ENCODE measurements around the gene MAN2A1. TPM values are rescaled to one million over a fixed set of nuclear protein-coding genes. Genes with fewer than 3 reads are reported as not detected.

Gene MAN2A1
- total RNA-seq, 4 donors from 2014 or later, result 37.0 to 45.9 (median 39.8) TPM

DNA sequence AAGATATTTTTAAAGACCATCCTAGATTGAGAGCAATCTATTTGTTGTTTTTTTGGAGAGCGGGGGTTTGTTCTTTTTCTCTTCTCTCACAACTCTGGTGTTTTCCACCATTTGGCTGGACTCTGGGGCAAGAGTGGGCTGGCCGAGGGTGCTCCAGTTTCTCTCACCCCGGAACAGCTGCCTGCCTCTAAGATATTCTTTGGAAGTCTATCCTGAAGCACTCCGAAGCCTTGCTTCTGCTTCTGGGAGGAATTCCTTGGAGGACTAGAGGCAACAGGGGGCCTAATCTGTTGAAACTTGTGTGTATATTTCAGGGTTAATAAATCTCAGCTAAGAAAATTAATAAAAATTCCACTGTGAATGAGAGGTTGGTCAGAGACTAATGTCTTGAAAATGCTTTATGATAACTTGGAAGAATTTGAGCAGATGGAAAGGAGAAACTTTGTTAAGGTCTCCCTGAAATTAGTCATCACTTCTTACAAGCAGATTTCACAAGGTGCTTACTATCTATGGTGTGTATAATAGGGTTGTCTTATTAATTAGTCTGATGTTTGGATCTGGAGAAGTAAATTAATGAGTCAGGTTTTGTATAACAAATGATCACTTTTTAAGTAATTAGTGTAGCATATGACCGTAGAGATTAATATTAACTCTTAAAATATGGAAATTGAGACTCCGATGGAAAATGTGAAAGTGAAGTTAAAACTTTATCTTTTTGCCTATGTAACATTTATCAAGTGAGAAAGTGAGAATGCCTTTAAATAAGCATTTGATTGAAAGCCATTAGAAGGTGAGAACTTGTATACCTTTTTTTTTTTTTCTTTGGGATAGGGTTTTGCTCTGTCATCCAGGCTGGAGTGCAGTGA is 4.0 kb downstream of the MAN2A1 start:
- H3K36me3 ChIP-seq, result no peaks in the 10 kb centered on the region
- H3K4me3 ChIP-seq, result no peak overlapping the region
- TF ChIP-seq POLR2AphosphoS5 (IDR thresholded peaks at IDR 0.05) (no peak), EP300 (IDR thresholded peaks at IDR 0.05) (no peak), POLR2A (IDR thresholded peaks at IDR 0.05) (no peak)
- TF ChIP-seq, protein P1, sequence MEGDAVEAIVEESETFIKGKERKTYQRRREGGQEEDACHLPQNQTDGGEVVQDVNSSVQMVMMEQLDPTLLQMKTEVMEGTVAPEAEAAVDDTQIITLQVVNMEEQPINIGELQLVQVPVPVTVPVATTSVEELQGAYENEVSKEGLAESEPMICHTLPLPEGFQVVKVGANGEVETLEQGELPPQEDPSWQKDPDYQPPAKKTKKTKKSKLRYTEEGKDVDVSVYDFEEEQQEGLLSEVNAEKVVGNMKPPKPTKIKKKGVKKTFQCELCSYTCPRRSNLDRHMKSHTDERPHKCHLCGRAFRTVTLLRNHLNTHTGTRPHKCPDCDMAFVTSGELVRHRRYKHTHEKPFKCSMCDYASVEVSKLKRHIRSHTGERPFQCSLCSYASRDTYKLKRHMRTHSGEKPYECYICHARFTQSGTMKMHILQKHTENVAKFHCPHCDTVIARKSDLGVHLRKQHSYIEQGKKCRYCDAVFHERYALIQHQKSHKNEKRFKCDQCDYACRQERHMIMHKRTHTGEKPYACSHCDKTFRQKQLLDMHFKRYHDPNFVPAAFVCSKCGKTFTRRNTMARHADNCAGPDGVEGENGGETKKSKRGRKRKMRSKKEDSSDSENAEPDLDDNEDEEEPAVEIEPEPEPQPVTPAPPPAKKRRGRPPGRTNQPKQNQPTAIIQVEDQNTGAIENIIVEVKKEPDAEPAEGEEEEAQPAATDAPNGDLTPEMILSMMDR (IDR thresholded peaks at IDR 0.05), result no peak
- DNase-seq (ENCODE audit: low spot score in 2 of 2), result no peak
- no peak overlapping the region for H3K27ac ChIP-seq
- no peaks in the 10 kb centered on the region for H3K9me3 ChIP-seq
- peaks cover 43% of the 10 kb centered on the region for H3K4me1 ChIP-seq
- no peaks in the 10 kb centered on the region for H3K27me3 ChIP-seq
- WGBS, result 88% methylated on average over 6 of the region's 6 CpGs

DNA sequence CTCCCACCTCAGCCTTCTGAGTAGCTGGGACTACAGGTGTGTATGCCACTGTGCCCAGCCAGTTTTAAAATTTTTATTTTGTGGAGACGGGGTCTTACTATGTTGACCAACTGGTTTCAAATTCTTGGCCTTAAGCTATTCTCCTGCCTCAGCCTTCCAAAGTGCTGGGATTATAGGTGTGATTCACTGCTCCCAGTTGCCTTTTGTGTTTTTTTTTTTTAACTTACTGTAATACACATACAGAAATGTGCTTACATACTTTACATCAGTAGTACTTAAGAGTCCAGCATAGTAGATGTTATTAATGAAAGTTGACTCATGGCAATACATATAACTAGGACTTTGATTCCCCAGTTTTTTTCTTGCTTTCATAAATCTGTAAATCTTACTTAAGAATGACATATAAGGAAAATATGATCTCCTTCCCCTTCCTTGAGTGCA is 4.7 kb downstream of the MAN2A1 start:
- Histone ChIP-seq H3K27ac (no peak overlapping the region), H3K9me3 (no peaks in the 10 kb centered on the region), H3K36me3 (no peaks in the 10 kb centered on the region), H3K27me3 (no peaks in the 10 kb centered on the region), H3K4me3 (no peak overlapping the region), H3K4me1 (peaks cover 43% of the 10 kb centered on the region)
- 62% methylated on average over 1 of the region's 1 CpG for WGBS
- no peak for DNase-seq (ENCODE audit: low spot score in 2 of 2)
- TF ChIP-seq POLR2AphosphoS5 (IDR thresholded peaks at IDR 0.05) (no peak), EP300 (IDR thresholded peaks at IDR 0.05) (no peak), POLR2A (IDR thresholded peaks at IDR 0.05) (no peak)
- TF ChIP-seq, protein P1 (IDR thresholded peaks at IDR 0.05), result no peak

DNA sequence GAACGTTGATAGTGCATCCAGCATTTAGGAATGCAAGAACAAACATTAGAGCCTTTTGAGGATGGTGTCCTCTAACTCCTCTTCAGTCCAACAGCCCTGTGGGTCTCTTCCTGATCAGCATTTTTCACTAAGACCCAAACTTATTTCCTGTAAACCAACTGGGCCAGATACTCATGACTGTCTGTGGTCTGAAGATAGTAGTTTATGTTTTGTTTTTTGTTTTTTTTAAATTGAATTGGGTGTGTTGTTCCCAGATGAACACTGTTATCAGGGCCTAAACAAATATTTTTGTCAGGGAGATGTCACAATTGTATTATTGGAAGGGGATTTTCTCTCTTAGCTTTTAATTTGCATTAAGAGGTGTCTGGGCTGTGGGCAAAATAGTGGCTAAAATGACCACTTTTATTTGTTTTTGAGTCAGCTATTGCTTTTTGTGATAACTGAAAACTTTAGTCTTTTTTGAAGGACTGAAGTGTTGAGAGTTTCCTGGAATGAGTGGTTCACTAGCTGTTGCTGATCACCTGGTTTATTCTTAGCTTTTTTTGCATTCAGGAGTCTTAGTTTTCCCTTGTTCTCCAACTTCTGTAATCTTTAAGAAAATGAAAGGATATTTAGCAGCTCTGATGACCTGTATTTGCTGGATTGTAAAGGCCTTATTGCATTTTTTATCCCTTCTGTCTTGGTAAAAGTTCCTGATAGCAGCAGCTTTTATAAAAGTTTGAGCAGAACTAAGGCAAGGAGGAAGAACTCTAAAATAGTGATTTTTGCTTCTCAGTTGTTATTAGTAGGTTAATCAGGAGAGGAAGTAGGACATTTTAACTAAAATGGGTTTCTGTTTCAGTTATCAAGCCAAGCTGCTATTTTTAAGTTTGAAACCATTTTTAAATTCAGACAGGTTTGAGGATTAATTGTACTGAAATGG is 5.5 kb downstream of the MAN2A1 start:
- H3K36me3 ChIP-seq, result no peaks in the 10 kb centered on the region
- H3K4me3 ChIP-seq, result no peak overlapping the region
- peaks cover 43% of the 10 kb centered on the region for H3K4me1 ChIP-seq
- H3K27me3 ChIP-seq, result no peaks in the 10 kb centered on the region
- no peak for DNase-seq (ENCODE audit: low spot score in 2 of 2)
- no peak for TF ChIP-seq POLR2A (IDR thresholded peaks at IDR 0.05)
- TF ChIP-seq, protein P1 (IDR thresholded peaks at IDR 0.05), result no peak
- no peak for TF ChIP-seq EP300 (IDR thresholded peaks at IDR 0.05)
- no peak for TF ChIP-seq POLR2AphosphoS5 (IDR thresholded peaks at IDR 0.05)
- WGBS, result 59% methylated on average over 1 of the region's 1 CpG
- no peak overlapping the region for H3K27ac ChIP-seq
- H3K9me3 ChIP-seq, result no peaks in the 10 kb centered on the region

DNA sequence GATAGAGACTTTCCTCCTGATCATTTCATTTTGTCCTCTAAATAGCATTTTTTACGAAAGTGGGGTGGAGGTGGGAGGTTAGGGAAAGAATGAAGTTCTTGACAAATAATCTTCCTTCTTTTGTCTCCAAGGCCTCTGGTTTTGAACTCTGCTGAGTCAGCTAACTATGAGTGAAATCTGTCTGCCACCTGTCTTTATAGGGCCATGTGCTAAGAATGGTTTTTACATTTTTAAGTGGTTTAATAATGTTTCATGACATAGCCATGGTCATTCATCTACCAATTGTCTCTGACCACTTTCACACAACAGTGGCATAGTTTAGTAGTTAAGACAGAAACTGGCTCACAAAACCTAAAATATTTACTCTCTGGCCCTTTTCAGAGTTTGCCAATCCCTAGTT is 7.6 kb downstream of the MAN2A1 start:
- H3K27me3 ChIP-seq, result no peaks in the 10 kb centered on the region
- H3K9me3 ChIP-seq, result no peaks in the 10 kb centered on the region
- H3K4me3 ChIP-seq, result no peak overlapping the region
- DNase-seq (ENCODE audit: low spot score in 2 of 2), result no peak
- TF ChIP-seq, protein P1 (IDR thresholded peaks at IDR 0.05), result no peak
- TF ChIP-seq EP300 (IDR thresholded peaks at IDR 0.05) (no peak), POLR2A (IDR thresholded peaks at IDR 0.05) (no peak), POLR2AphosphoS5 (IDR thresholded peaks at IDR 0.05) (no peak)
- H3K36me3 ChIP-seq, result no peaks in the 10 kb centered on the region
- no peak overlapping the region for H3K27ac ChIP-seq
- WGBS, result 76% methylated on average over 1 of the region's 1 CpG
- H3K4me1 ChIP-seq, result peaks cover 39% of the 10 kb centered on the region
